Measurements from ENCODE around the gene EML6. TPM values are rescaled to one million over a fixed set of nuclear protein-coding genes. Genes with fewer than 3 reads are reported as not detected.
A peak's percentile ranks its signal among the peaks of the same experiment; 100 is the strongest.

Gene EML6
- total RNA-seq, 1 experiment from 2014 or later: 1.5 TPM

DNA sequence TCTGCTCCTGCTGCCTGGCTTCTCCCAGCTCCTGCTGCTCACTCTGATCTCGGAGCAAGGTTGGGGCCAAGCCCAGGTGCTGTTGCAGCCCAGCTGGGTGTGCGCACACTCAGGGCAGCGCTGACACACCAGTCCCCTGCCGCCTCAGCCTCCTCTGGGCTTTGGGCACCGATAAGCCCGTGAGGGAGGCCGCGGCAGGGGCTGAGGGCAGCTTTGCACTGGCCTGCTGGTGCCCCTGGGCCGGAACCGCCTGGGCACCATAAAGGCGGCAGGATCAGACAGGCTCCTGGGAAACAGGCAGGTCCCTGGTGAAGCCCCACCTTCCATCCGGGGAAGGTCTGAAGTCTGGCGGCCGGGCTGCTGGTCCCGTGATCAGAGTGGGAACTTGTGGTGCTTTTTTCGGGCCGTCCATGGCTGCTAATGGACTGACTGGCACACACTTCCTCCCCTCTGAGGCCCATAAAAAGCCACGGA lies 14.1 kb upstream of the EML6 start:
- Histone ChIP-seq H3K23ac (ENCODE audit: insufficient read length, low read depth, low read length) (no peak overlapping the region), H3K9ac (ENCODE audit: extremely low read depth, insufficient read length, low read length) (no peak overlapping the region), H3K79me1 (ENCODE audit: insufficient read depth, low read depth, low read length, poor library complexity, severe bottlenecking) (no peaks in the 10 kb centered on the region), H2BK15ac (ENCODE audit: low read depth, low read length) (no peak overlapping the region), H4K91ac (ENCODE audit: insufficient read length, low read depth, low read length) (no peak overlapping the region), H2AK5ac (ENCODE audit: insufficient read length, low read length) (no peak overlapping the region), H3K9me3 (ENCODE audit: control insufficient read depth, low read depth, low read length) (no peaks in the 10 kb centered on the region), H3K23me2 (ENCODE audit: insufficient read length, low read depth, low read length, poor library complexity, severe bottlenecking) (no peaks in the 10 kb centered on the region), H3K79me2 (ENCODE audit: insufficient read depth, low read length) (no peaks in the 10 kb centered on the region), H3T11ph (ENCODE audit: low read length) (no peak overlapping the region), H3K27me3 (ENCODE audit: insufficient read depth, low read length) (no peaks in the 10 kb centered on the region; the same call in 1 of the 2 replicates), H2BK120ac (ENCODE audit: low read depth, low read length, poor library complexity, severe bottlenecking) (no peak overlapping the region), H3K14ac (ENCODE audit: insufficient read depth, low read length) (0 out of 2 replicates have a peak overlapping the region, but pooled peaks have one; percentile 6), H3K18ac (ENCODE audit: insufficient read length, low read depth, low read length) (no peak overlapping the region), H3K4me1 (ENCODE audit: insufficient read depth, low read length) (no peaks in the 10 kb centered on the region), H4K5ac (ENCODE audit: insufficient read length, low read depth, low read length) (no peak overlapping the region), H3K27ac (ENCODE audit: insufficient read length, low read depth, low read length) (no peak overlapping the region), H4K20me1 (ENCODE audit: control insufficient read depth, insufficient read depth, insufficient read length) (no peaks in the 10 kb centered on the region), H2BK5ac (ENCODE audit: insufficient read length, low read length) (no peak overlapping the region), H3K56ac (ENCODE audit: insufficient read length, low read depth, low read length) (no peak overlapping the region), H2AFZ (ENCODE audit: low read length) (no peak overlapping the region), H2BK12ac (ENCODE audit: insufficient read length, low read depth, low read length) (no peak overlapping the region), H3K4me2 (ENCODE audit: insufficient read depth, insufficient read length, low read length) (no peak overlapping the region), H3K4ac (ENCODE audit: low read depth, low read length) (no peak overlapping the region), H4K8ac (replicated peaks; ENCODE audit: insufficient read length, low read depth, low read length) (no peak overlapping the region), H2BK20ac (ENCODE audit: low read depth, low read length, poor library complexity, severe bottlenecking) (no peak overlapping the region)
- H3K4me3 Mint-ChIP-seq: no peak overlapping the region
- peak; percentile 61 for DNase-seq
- no peaks in the 10 kb centered on the region; a peak in 1 of 7 replicates for H3K36me3 Mint-ChIP-seq (ENCODE audit: insufficient read depth in 1 of 3, low read depth in 3 of 3)
- TF ChIP-seq, protein P1, sequence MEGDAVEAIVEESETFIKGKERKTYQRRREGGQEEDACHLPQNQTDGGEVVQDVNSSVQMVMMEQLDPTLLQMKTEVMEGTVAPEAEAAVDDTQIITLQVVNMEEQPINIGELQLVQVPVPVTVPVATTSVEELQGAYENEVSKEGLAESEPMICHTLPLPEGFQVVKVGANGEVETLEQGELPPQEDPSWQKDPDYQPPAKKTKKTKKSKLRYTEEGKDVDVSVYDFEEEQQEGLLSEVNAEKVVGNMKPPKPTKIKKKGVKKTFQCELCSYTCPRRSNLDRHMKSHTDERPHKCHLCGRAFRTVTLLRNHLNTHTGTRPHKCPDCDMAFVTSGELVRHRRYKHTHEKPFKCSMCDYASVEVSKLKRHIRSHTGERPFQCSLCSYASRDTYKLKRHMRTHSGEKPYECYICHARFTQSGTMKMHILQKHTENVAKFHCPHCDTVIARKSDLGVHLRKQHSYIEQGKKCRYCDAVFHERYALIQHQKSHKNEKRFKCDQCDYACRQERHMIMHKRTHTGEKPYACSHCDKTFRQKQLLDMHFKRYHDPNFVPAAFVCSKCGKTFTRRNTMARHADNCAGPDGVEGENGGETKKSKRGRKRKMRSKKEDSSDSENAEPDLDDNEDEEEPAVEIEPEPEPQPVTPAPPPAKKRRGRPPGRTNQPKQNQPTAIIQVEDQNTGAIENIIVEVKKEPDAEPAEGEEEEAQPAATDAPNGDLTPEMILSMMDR (conservative IDR thresholded peaks at IDR 0.05): no peak
- H3K27ac Mint-ChIP-seq: no peak overlapping the region
- no peaks in the 10 kb centered on the region for H3K4me1 Mint-ChIP-seq
- WGBS (ENCODE audit: extremely low coverage, insufficient read length, low lambda C conversion rate): no CpG with 5 or more reads among the region's 18 CpGs
- H3K27me3 Mint-ChIP-seq (ENCODE audit: low read depth): no peaks in the 10 kb centered on the region
- H3K9me3 Mint-ChIP-seq: no peaks in the 10 kb centered on the region
